ENCODE data around the gene NEB. TPM values are rescaled to one million over a fixed set of nuclear protein-coding genes. Genes with fewer than 3 reads are reported as not detected.

Gene NEB
- total and polyA plus RNA-seq, 2 donors (not counting 1 experiment from before 2014, with no cell fraction given), result 3.6 to 4.6 TPM

- TF ChIP-seq EZH2 (IDR thresholded peaks at IDR 0.05; ENCODE audit: borderline replicate concordance, insufficient read depth, low read depth, low read length, poor library complexity, severe bottlenecking), result no peak
- no peak for TF ChIP-seq CTCF (IDR thresholded peaks at IDR 0.05)
- Mint-ChIP-seq H3K27me3 (peaks cover 3% of the 10 kb centered on the region), H3K4me1 (peaks cover 20% of the 10 kb centered on the region), H3K9me3 (ENCODE audit: insufficient read depth) (no peaks in the 10 kb centered on the region), H3K4me3 (no peak overlapping the region), H3K27ac (no peak overlapping the region)
- no peak overlapping the region for H3K4me2 ChIP-seq (replicated peaks; ENCODE audit: low read depth, low read length, poor library complexity, severe bottlenecking)
- H3K79me2 ChIP-seq (ENCODE audit: control insufficient read depth, insufficient read depth, low read length), result no peaks in the 10 kb centered on the region
- no peaks in the 10 kb centered on the region for H3K27me3 ChIP-seq (replicated peaks in 1 of 4; ENCODE audit: control extremely low read depth in 1 of 4, control insufficient read depth in 3 of 4, insufficient read depth in 4 of 4, low read length in 3 of 4)
- no peak overlapping the region for H2AFZ ChIP-seq (ENCODE audit: insufficient read depth, low read depth, low read length, poor library complexity, severe bottlenecking)
- no peak overlapping the region for H3K4me3 ChIP-seq (ENCODE audit: control extremely low read depth in 1 of 5, extremely low read depth in 1 of 5, insufficient read depth in 1 of 5, low read depth in 2 of 5, low read length in 4 of 5)
- DNase-seq (no peak), ATAC-seq (ENCODE audit: low read depth) (no peak)
- intact Hi-C loops (cut with micrococcal nuclease), result no loop called here
- H3K36me3 ChIP-seq (replicated peaks in 1 of 2; ENCODE audit: control extremely low read depth in 1 of 2, control insufficient read depth in 1 of 2, extremely low read depth in 1 of 2, insufficient read depth in 2 of 2, low read length in 1 of 2), result no peaks in the 10 kb centered on the region
- H3K4me1 ChIP-seq (ENCODE audit: control insufficient read depth in 2 of 2, insufficient read depth in 2 of 2, low read length in 2 of 2), result peaks cover 3 to 12% of the 10 kb centered on the region in 2 donors
- ChIA-PET CTCF (no interaction called here), POLR2A (no interaction called here)
- H4K20me1 ChIP-seq (ENCODE audit: control insufficient read depth, insufficient read depth, low read length, poor library complexity, severe bottlenecking), result no peaks in the 10 kb centered on the region
- 85% methylated on average over 7 of the region's 9 CpGs for WGBS (ENCODE audit: insufficient coverage)
- no peak overlapping the region for H3K27ac ChIP-seq (ENCODE audit: low read length in 2 of 2)
- no peak overlapping the region for H3K9ac ChIP-seq (ENCODE audit: low read length)
- no peaks in the 10 kb centered on the region for H3K9me3 ChIP-seq (ENCODE audit: control extremely low read depth in 1 of 3, control insufficient read depth in 2 of 3, insufficient read depth in 1 of 3, low read length in 2 of 3)
These were observed 63.3 kb downstream of the NEB start for GRCh38 chr2:151670846-151671597.

- no peak overlapping the region for H2AFZ ChIP-seq (ENCODE audit: insufficient read depth, low read depth, low read length, poor library complexity, severe bottlenecking)
- Mint-ChIP-seq H3K27me3 (peaks cover 3% of the 10 kb centered on the region), H3K9me3 (ENCODE audit: insufficient read depth) (no peaks in the 10 kb centered on the region), H3K4me3 (no peak overlapping the region), H3K4me1 (peaks cover 14% of the 10 kb centered on the region), H3K27ac (no peak overlapping the region)
- ChIA-PET POLR2A (no interaction called here), CTCF (no interaction called here)
- H3K79me2 ChIP-seq (ENCODE audit: control insufficient read depth, insufficient read depth, low read length), result no peaks in the 10 kb centered on the region
- H3K36me3 ChIP-seq (replicated peaks in 1 of 2; ENCODE audit: control extremely low read depth in 1 of 2, control insufficient read depth in 1 of 2, extremely low read depth in 1 of 2, insufficient read depth in 2 of 2, low read length in 1 of 2), result no peaks in the 10 kb centered on the region
- 80% methylated on average over 6 of the region's 7 CpGs for WGBS (ENCODE audit: insufficient coverage)
- H3K9ac ChIP-seq (ENCODE audit: low read length), result no peak overlapping the region
- intact Hi-C loops (cut with micrococcal nuclease), result no loop called here
- H3K4me2 ChIP-seq (replicated peaks; ENCODE audit: low read depth, low read length, poor library complexity, severe bottlenecking), result no peak overlapping the region
- no peaks in the 10 kb centered on the region for H4K20me1 ChIP-seq (ENCODE audit: control insufficient read depth, insufficient read depth, low read length, poor library complexity, severe bottlenecking)
- ATAC-seq (ENCODE audit: low read depth) (no peak), DNase-seq (no peak)
- H3K27me3 ChIP-seq (replicated peaks in 1 of 4; ENCODE audit: control extremely low read depth in 1 of 4, control insufficient read depth in 3 of 4, insufficient read depth in 4 of 4, low read length in 3 of 4), result no peaks in the 10 kb centered on the region
- no peaks in the 10 kb centered on the region for H3K9me3 ChIP-seq (ENCODE audit: control extremely low read depth in 1 of 3, control insufficient read depth in 2 of 3, insufficient read depth in 1 of 3, low read length in 2 of 3)
- H3K4me3 ChIP-seq (ENCODE audit: control extremely low read depth in 1 of 5, extremely low read depth in 1 of 5, insufficient read depth in 1 of 5, low read depth in 2 of 5, low read length in 4 of 5), result no peak overlapping the region
- H3K4me1 ChIP-seq (ENCODE audit: control insufficient read depth in 2 of 2, insufficient read depth in 2 of 2, low read length in 2 of 2), result peaks cover 3 to 6% of the 10 kb centered on the region in 2 donors
- TF ChIP-seq CTCF (IDR thresholded peaks at IDR 0.05) (no peak), EZH2 (IDR thresholded peaks at IDR 0.05; ENCODE audit: borderline replicate concordance, insufficient read depth, low read depth, low read length, poor library complexity, severe bottlenecking) (no peak)
- no peak overlapping the region for H3K27ac ChIP-seq (ENCODE audit: low read length in 2 of 2)
These were observed 63.9 kb downstream of the NEB start for GRCh38 chr2:151670346-151670745.
